SK-N-DZ (cell line): ENCODE results near the gene SERGEF.

ENCODE experiments used
- DNase-seq: peaks from one replicate; pipeline ENCODE4 v3.0.0-alpha.2; 2015; ENCODE audit warnings: low spot score

The SERGEF gene

GRCh38 chr11:17813391-17814059 is 199.3 kb downstream of the SERGEF start:
- DNase-seq = no peak

DNA sequence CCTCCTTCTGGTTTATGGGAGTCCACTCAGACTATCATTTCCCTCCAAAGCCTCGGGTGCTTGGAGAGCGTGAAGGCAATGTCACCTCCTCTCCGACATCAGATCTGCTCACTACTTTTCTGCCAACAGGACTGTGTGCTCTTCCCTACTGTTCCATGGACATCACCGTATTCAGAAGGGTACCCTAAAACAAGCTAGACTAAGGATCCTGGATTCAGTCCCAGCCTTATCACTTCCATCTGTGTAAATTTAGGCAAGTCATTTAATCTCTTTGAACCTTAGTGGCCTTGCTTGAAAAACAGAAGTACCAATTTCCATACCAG is 200.0 kb downstream of the SERGEF start:
- no peak for DNase-seq

DNA sequence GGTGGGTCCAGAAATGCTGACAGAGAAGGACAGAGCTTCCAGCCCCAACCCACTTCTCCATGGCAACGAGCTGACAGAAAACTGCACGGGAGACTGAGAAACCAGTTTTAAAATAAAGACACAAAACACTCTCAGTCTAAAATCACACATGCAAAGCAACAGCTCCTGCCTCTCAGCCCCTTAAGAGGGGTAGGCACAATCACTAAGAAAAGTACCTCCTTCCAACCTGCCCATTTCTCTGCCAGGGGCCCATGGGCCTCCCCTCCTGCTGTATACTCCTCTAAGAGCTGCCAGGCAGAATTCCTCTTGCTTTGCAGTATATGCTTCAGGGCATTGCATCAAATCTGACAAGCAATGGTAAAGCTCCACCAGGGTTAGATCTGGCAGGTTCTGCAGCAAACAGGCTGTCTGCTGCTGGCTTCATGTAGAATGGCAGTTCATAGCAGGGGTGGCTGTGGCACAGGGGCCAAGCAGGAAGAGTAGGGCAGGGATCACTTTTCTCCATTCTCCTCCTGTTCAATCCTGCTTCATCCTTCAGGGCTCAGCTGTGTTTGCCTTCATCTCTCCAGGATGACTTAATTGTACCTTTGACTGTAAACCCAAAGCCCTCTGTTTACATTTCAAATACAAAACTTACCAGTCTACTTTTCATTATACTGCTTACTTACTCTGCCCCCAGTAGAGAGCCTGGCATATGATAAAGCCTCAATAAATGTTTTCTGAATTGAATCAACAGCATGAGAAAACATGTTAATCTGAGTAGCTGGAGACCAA is 200.6 kb downstream of the SERGEF start:
- no peak for DNase-seq

DNA sequence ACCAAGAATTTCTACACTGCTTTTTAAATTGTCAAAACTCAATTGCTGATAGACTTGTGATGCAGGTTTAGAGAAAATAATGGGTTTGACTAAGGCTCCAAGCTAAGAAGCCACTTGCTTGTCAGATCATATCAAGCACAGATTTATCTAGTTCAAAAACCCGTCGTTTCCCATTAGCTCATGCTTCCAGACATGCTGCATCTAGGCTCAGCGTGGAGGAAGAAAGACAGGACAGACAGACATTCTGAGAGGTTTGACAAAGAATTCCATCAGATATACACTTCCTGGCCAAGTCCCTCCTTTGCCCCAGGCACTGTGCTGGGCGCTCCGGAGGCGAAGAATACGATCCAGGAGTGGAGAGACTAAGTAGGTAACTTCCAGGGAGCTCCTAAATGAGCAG is 201.5 kb downstream of the SERGEF start:
- DNase-seq = no peak

- no peak for DNase-seq
Observed at GRCh38 chr11:17810746-17811145, 202.1 kb downstream of the SERGEF start.

- DNase-seq = no peak
Observed at GRCh38 chr11:17810041-17810440, 202.8 kb downstream of the SERGEF start.

- DNase-seq = no peak
Observed at GRCh38 chr11:17807034-17807433, 205.8 kb downstream of the SERGEF start.

DNA sequence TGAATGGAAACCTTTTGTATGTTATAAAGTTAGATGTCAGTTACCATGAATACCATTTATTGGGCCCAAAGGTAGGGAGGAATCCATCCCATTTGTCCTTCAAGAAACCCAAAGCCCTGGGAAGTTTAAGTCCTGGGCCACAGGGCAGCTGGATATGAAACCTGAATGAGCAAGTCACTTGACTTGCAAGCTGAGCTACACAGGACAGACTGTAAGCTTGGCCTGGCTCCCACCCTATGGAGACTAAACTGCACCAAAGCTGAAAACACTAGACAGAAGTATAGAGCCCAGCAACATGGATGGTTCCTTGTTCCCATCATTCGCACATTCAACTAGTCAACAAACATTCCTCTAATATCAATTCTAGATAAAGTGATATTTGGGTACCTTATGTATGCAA is 207.0 kb downstream of the SERGEF start:
- no peak for DNase-seq

DNA sequence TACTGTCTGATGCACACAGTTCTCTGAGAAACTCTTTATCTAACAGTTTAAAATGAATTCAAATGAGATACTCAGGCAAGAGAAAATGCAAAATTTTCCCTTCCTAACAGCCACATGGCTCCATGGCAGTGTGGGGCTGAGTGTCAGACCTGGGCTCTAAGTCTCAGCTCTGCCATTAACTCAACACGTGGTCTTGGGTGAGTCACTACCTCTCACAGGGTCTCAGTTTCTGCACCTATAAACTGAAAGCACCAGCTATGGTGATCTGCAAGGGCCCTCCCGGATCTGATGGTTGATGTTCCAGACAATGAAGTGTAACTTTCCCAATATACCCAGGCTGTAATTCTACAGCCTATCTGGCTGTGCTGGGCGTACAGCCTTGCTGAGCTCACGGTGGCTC is 207.8 kb downstream of the SERGEF start:
- DNase-seq = no peak

DNA sequence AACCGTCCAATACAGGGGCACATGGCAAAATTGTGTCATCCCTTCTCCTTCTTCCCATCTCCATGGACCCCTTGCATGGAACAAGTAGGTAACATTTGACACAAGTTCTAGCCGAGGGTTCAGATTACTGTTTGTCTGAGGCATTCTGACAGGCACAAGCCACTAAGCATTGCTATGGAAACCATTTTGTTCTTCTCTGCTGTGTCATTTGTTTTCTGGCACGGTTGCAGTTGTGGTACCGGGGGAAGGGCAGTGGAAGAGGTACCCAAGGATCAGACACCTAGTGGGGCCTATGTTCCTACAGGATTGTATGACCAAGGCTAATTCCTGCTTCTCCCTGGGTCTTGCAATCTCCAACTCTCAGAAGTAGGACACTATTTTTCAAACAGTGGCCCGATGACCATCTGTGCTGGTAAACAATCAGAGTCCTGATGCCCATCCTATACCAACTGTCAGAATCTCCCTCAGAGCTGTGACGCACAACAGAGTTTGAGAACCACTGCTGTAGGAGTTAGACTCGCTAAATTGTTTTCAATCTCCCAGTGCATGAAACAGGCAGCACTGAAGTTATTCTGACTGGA is 209.0 kb downstream of the SERGEF start:
- no peak for DNase-seq

DNA sequence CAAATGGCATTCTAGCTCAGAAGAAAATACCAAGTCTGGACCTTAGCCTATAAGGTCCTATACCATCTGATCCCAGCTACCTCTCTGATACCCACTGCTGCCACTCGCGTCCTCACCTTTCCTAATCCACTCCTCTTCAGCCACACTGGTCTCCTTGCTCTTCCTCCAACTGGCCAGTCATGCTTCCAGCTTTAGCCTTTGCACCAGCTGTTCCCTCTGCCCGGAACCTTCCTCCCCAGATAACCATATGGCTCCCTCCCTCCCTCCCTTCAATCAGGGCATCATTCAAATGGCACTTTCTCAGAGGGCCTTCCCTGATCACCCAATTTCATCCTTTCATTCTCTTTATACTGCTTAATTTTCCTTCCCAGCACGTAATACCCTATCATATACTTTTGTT is 210.4 kb downstream of the SERGEF start:
- DNase-seq = no peak

DNA sequence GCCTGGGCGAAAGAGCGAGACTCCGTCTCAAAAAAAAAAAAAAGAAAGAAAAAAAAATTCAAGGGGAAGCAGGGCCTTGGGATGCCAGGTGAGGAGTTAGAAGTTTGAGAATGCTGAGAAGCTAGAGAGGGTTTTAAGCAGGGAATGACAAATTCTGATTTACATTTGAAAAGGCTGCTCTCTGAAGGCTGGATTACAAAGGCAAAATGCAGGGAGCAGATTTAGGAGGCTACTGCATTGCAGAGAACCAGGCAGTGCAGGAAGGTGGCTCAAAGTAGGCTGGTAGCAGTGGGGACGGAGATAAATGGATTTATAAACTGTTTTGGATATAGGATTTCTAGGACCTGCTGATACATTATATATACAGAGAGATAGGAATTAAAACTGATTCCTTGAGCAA is 211.7 kb downstream of the SERGEF start:
- DNase-seq = no peak

- DNase-seq = no peak
Observed at GRCh38 chr11:17799147-17799546, 213.7 kb downstream of the SERGEF start.

DNA sequence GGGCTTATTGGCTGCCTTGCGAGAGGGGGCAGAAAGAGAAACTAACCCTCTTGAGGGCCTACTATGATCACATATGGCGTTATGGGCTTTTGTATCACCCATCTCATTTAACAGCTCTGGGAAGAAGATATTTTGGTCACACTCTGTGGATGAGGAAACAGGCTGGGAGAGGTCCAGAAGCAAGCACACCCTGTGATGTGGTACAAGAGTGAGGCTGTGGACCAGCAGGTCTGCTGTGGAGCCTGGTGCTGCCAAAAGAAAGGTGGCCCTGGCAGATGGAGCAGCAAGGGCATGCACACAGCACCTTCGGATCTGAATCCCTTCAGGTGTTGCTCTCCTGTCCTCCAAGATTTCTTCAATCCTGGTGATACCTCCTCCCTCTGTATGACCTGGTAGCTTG is 214.1 kb downstream of the SERGEF start:
- DNase-seq = no peak

DNA sequence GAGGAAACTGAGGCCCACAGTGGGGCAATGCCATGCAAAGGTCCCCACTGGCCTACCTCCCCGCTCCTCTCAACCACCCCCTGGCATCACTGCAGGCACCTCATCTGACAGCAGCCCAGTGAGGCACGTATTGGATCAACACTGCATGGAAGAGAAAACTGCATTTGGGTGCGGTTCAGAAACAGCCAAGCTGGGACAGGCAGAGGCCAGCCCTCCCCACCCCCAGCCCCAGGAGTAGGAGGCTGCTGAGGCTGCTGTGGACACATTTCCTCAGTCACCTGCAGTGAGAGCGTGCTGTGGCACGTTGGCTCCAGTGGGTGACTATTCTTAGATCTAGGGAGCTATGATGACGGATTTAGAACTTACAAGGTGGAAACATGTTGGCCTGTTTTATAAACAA is 214.6 kb downstream of the SERGEF start:
- DNase-seq = no peak

DNA sequence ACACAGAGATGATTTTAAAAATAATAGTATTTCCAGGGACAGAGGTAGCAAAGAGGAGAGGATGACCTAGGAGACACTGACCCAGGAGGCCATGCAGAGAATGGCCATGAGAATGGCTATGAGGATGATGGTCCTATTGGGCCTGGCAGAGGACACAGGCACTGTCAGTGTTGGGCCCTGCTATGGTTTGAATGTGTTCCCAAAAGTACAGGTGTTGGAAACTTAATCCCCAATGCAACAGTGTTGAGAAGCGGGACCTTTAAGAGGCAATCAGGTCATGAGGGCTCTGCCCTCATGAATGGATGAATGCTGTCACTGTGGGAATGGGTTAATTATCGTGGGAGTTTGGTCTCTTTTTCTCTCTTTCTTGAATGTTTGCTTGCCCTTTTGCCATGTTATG is 216.7 kb downstream of the SERGEF start:
- DNase-seq = no peak

GRCh38 chr11:17794981-17795380 is 217.9 kb downstream of the SERGEF start:
- DNase-seq = no peak

DNA sequence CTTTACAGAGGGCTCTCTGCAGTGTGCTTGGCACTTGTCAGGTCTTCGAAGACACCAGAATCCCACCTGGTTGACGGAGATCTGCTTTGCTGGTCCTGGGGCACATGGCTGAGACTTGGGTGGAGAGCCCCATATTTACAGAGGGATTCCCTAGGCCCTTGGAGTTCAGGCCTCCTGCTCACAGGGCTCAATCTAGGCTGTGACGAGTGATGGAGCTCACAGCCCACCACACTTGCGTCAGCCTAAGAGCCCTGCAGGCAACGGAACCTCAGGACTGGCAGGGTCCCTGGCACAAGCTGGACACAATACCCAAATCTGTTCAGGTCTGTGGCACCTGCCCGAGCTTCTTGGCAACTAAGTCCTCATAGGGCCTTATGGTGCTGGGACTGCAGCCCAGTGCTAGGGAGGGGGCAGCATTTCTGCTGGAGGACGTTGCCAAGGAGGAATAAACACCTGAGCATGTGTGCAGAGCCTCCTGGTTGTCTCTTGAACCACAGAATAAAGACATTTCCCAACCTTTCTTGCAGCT is 219.1 kb downstream of the SERGEF start:
- no peak for DNase-seq

GRCh38 chr11:17792161-17792560 is 220.7 kb downstream of the SERGEF start:
- no peak for DNase-seq

DNA sequence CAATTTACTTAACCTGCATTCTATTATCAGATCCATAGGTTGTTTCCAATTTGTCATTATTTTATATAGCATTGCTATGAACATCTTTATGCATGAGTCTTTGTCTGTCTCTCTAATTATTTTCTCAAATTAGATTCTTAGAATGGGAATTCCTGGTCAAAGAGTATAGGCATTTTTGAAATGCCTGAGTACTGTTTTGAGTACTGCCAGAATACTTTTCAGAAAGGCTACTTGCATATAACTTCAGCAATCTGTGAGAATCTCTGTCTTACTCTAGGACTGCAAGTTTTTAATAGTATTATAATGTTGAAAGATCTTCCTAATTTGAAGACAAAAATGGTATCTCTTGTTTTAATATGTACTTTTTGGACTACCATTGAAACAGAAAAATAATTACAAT is 221.7 kb downstream of the SERGEF start:
- DNase-seq = no peak

- no peak for DNase-seq
Observed at GRCh38 chr11:17790453-17790852, 222.4 kb downstream of the SERGEF start.

- no peak for DNase-seq
Observed at GRCh38 chr11:17788084-17788483, 224.8 kb downstream of the SERGEF start.
